PC-9 (cell line): ENCODE data around the gene REV3L. TPM values are rescaled to one million over a fixed set of nuclear protein-coding genes. Genes with fewer than 3 reads are reported as not detected.

Source experiments
- BruUV-seq: library from RNA; stranded (reverse); fragments of 400-500 nt; replicated peaks from 2 replicates; lab custom pipeline; 2021; lab: Mats Ljungman, UMichigan
- CTCF ChIA-PET: fragments of 300-600 bp; sonication (Branson Sonifier 250); formaldehyde crosslinking; loops from one replicate; lab custom pipeline; 2022; ENCODE audit warnings: antibody characterized with exemption; lab: Charles Lee
- POLR2A ChIA-PET: fragments of 300-600 bp; sonication (Branson Sonifier 250); formaldehyde crosslinking; loops from one replicate; lab custom pipeline; 2022; ENCODE audit warnings: antibody characterized with exemption; ENCODE audit not compliant: unreplicated experiment; lab: Charles Lee
- DNase-seq, 2 experiments: peaks; one replicate each; pipeline versions ENCODE4 v3.0.0 to v3.0.0-alpha.2; 2015 to 2022; ENCODE audit warnings: mixed read lengths in 1 of 2
- H2AFZ ChIP-seq: fragments of 200-600 bp; sonication (generic); 2 replicates; pipeline ENCODE4 v1.8.1; 2017; ENCODE audit warnings: antibody characterized with exemption
- H3F3A ChIP-seq: fragments of 200-600 bp; sonication (generic); 2 replicates; pipeline ENCODE4 v1.8.1; 2017; ENCODE audit warnings: antibody characterized with exemption, mild to moderate bottlenecking, low read depth; ENCODE audit not compliant: insufficient read depth
- H3K27ac ChIP-seq: fragments of 200-600 bp; sonication (generic); 2 replicates; pipeline ENCODE4 v1.6.1; 2016; ENCODE audit warnings: mixed run types
- H3K27me3 ChIP-seq: fragments of 200-600 bp; sonication (generic); 2 replicates; pipeline ENCODE4 v1.6.1; 2016; ENCODE audit warnings: low read depth, mixed run types; ENCODE audit not compliant: insufficient read depth
- H3K36me3 ChIP-seq: fragments of 200-600 bp; sonication (generic); 2 replicates; pipeline ENCODE4 v1.6.1; 2016; ENCODE audit warnings: low read depth, mixed run types
- H3K4me1 ChIP-seq: fragments of 200-600 bp; sonication (generic); replicated peaks from 2 replicates; pipeline ENCODE4 v1.6.1; 2016; ENCODE audit warnings: mixed run types; ENCODE audit not compliant: insufficient read depth
- H3K4me2 ChIP-seq: fragments of 200-600 bp; sonication (generic); 2 replicates; pipeline ENCODE4 v1.6.1; 2017; ENCODE audit warnings: mixed run types
- H3K4me3 ChIP-seq: fragments of 200-600 bp; sonication (generic); 2 replicates; pipeline ENCODE4 v1.6.1; 2016; ENCODE audit warnings: mixed run types
- H3K79me2 ChIP-seq: fragments of 200-600 bp; sonication (generic); 2 replicates; pipeline ENCODE4 v1.6.1; 2017; ENCODE audit warnings: low read depth, mixed run types
- H3K9me2 ChIP-seq: fragments of 200-600 bp; sonication (generic); 2 replicates; pipeline ENCODE4 v1.8.1; 2017; ENCODE audit warnings: mild to moderate bottlenecking; ENCODE audit not compliant: insufficient read depth
- H3K9me3 ChIP-seq: fragments of 200-600 bp; sonication (generic); 2 replicates; pipeline ENCODE4 v1.8.1; 2016; ENCODE audit warnings: low read depth; ENCODE audit not compliant: insufficient read depth
- H4K20me1 ChIP-seq: fragments of 200-600 bp; sonication (generic); 2 replicates; pipeline ENCODE4 v1.8.1; 2017; ENCODE audit not compliant: insufficient read depth
- EZH2 ChIP-seq: fragments of 200-600 bp; sonication (generic); IDR thresholded peaks from 2 replicates; pipeline ENCODE4 v1.8.0; 2017; ENCODE audit warnings: antibody characterized with exemption, low read depth
- intact Hi-C: fragments of 100-400 bp; cut with micrococcal nuclease; formaldehyde crosslinking; loops from one replicate; pipeline ENCODE4 v1.10.0; 2022; ENCODE audit not compliant: unreplicated experiment
- total RNA-seq: library from RNA; stranded (reverse); gene quantifications from 2 replicates; pipeline ENCODE4 v1.2.3, GENCODE V29; 2021
- TF ChIP-seq, protein P1 (sequence below): fragments of 200-600 bp; sonication (generic); conservative IDR thresholded peaks from 2 replicates; pipeline ENCODE4 v1.6.1; 2017; ENCODE audit warnings: mixed run types, antibody characterized with exemption, mild to moderate bottlenecking, moderate library complexity

The REV3L gene
- total RNA-seq, 1 experiment from 2014 or later, result 22.9 TPM

- POLR2A ChIA-PET, result no interaction called here
- no peaks in the 10 kb centered on the region for H3K9me2 ChIP-seq
- peaks cover 5% of the 10 kb centered on the region; the same call in 1 of the 2 replicates for H4K20me1 ChIP-seq
- H3K4me1 ChIP-seq, result 0 out of 2 replicates have a peak, but pooled peaks cover 6% of the 10 kb centered on the region
- intact Hi-C loops, result no loop called here
- H3K9me3 ChIP-seq, result no peaks in the 10 kb centered on the region
- no peak for DNase-seq
- 0 out of 2 replicates have a peak, but pooled peaks cover 4% of the 10 kb centered on the region for H3F3A ChIP-seq
- CTCF ChIA-PET, result no interaction called here
- H3K27me3 ChIP-seq, result no peaks in the 10 kb centered on the region
- TF ChIP-seq, protein P1, sequence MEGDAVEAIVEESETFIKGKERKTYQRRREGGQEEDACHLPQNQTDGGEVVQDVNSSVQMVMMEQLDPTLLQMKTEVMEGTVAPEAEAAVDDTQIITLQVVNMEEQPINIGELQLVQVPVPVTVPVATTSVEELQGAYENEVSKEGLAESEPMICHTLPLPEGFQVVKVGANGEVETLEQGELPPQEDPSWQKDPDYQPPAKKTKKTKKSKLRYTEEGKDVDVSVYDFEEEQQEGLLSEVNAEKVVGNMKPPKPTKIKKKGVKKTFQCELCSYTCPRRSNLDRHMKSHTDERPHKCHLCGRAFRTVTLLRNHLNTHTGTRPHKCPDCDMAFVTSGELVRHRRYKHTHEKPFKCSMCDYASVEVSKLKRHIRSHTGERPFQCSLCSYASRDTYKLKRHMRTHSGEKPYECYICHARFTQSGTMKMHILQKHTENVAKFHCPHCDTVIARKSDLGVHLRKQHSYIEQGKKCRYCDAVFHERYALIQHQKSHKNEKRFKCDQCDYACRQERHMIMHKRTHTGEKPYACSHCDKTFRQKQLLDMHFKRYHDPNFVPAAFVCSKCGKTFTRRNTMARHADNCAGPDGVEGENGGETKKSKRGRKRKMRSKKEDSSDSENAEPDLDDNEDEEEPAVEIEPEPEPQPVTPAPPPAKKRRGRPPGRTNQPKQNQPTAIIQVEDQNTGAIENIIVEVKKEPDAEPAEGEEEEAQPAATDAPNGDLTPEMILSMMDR, result no peak
- TF ChIP-seq EZH2, result no peak
- H3K79me2 ChIP-seq, result peaks cover 45% of the 10 kb centered on the region
- no peaks in the 10 kb centered on the region for H3K36me3 ChIP-seq
- no TSS peak for BruUV-seq
- H3K4me3 ChIP-seq, result no peak overlapping the region
- H3K4me2 ChIP-seq, result no peak overlapping the region
- H2AFZ ChIP-seq, result no peak overlapping the region
- no peak overlapping the region for H3K27ac ChIP-seq
Observed at GRCh38 chr6:111471533-111471932, 11.5 kb downstream of the REV3L start.

DNA sequence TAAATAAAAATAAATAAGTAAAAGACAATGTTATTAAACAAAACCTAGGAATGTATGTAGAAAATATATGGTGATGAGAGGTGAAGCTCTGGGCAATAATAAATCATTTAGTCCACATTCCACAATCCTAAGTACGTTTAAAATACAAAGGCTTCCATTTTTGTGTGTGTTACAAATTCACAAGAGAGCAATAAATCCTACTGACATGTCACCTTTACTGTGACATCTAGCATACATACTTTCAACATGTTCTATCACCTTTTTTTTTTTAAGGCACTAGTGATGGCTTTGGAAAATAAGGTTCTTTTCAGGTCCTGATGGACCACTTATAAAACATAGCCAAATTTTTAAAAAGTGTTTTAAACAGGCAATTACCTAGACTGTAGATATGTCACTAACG lies 12.0 kb downstream of the REV3L start:
- Histone ChIP-seq H3K4me1 (0 out of 2 replicates have a peak, but pooled peaks cover 6% of the 10 kb centered on the region), H3K27ac (no peak overlapping the region), H3K9me2 (no peaks in the 10 kb centered on the region), H3K4me2 (no peak overlapping the region), H3K9me3 (no peaks in the 10 kb centered on the region), H3K36me3 (no peaks in the 10 kb centered on the region), H3K79me2 (peaks cover 40% of the 10 kb centered on the region), H3K4me3 (no peak overlapping the region), H2AFZ (no peak overlapping the region), H3F3A (0 out of 2 replicates have a peak, but pooled peaks cover 4% of the 10 kb centered on the region), H3K27me3 (no peaks in the 10 kb centered on the region), H4K20me1 (peaks cover 5% of the 10 kb centered on the region; the same call in 1 of the 2 replicates)
- BruUV-seq, result no TSS peak
- no peak for DNase-seq
- ChIA-PET CTCF (no interaction called here), POLR2A (no interaction called here)
- intact Hi-C loops, result no loop called here
- TF ChIP-seq, protein P1, result no peak
- TF ChIP-seq EZH2, result no peak

- H3K4me2 ChIP-seq, result no peak overlapping the region
- no peak for DNase-seq
- H3K27ac ChIP-seq, result no peak overlapping the region
- no peaks in the 10 kb centered on the region for H3K9me3 ChIP-seq
- H3K9me2 ChIP-seq, result no peaks in the 10 kb centered on the region
- ChIA-PET CTCF (no interaction called here), POLR2A (no interaction called here)
- TF ChIP-seq, protein P1, result no peak
- no peak for TF ChIP-seq EZH2
- no peak overlapping the region for H2AFZ ChIP-seq
- H3F3A ChIP-seq, result 0 out of 2 replicates have a peak, but pooled peaks cover 4% of the 10 kb centered on the region
- no TSS peak for BruUV-seq
- no peaks in the 10 kb centered on the region for H3K27me3 ChIP-seq
- intact Hi-C loops, result no loop called here
- no peak overlapping the region for H3K4me3 ChIP-seq
- H3K4me1 ChIP-seq, result 0 out of 2 replicates have a peak, but pooled peaks cover 6% of the 10 kb centered on the region
- H3K36me3 ChIP-seq, result no peaks in the 10 kb centered on the region
- H4K20me1 ChIP-seq, result peaks cover 5% of the 10 kb centered on the region; the same call in 1 of the 2 replicates
- peaks cover 34% of the 10 kb centered on the region for H3K79me2 ChIP-seq
Observed at GRCh38 chr6:111469543-111469942, 13.5 kb downstream of the REV3L start.
